SK-N-SH treated with all-trans-retinoic acid at 6 μM for 48 hours (cell line): ENCODE data around the gene FBXO47.

Experiments
- ATAC-seq: fragments of 200-7000 bp; cut with Tn5 transposase; 3 replicates; pipeline ENCODE4 v1.9.1; 2020; ENCODE audit warnings: mild to moderate bottlenecking, moderate library complexity
- CREB5 ChIP-seq: fragments of 250-450 bp; sonication (Bioruptor Pico); IDR thresholded peaks from 2 replicates; pipeline ENCODE4 v1.5.1; 2020; ENCODE audit warnings: low read depth, mild to moderate bottlenecking, moderate library complexity
- CSDC2 ChIP-seq: fragments of 250-450 bp; sonication (Bioruptor Pico); IDR thresholded peaks from 2 replicates; pipeline ENCODE4 v1.5.0; 2020; ENCODE audit warnings: mild to moderate bottlenecking, moderate library complexity
- CSRNP3 ChIP-seq: fragments of 250-450 bp; sonication (Bioruptor Pico); IDR thresholded peaks from 2 replicates; pipeline ENCODE4 v1.5.1; 2021; ENCODE audit warnings: mild to moderate bottlenecking, moderate library complexity
- ESRRG ChIP-seq: fragments of 250-450 bp; sonication (Bioruptor Pico); IDR thresholded peaks from 2 replicates; pipeline ENCODE4 v1.6.1; 2021; ENCODE audit warnings: mild to moderate bottlenecking
- GLIS3 ChIP-seq: fragments of 250-450 bp; sonication (Bioruptor Pico); IDR thresholded peaks from 2 replicates; pipeline ENCODE4 v1.5.0; 2020; ENCODE audit warnings: mild to moderate bottlenecking, moderate library complexity
- ISL1 ChIP-seq: fragments of 250-450 bp; sonication (Bioruptor Pico); IDR thresholded peaks from 2 replicates; pipeline ENCODE4 v2.1.2; 2022; ENCODE audit warnings: mild to moderate bottlenecking, moderate library complexity
- PATZ1 ChIP-seq: fragments of 250-450 bp; sonication (Bioruptor Pico); IDR thresholded peaks from 2 replicates; pipeline ENCODE4 v1.8.0; 2020; ENCODE audit warnings: mild to moderate bottlenecking, moderate library complexity, borderline replicate concordance
- POU6F1 ChIP-seq: fragments of 250-450 bp; sonication (Bioruptor Pico); IDR thresholded peaks from 2 replicates; pipeline ENCODE4 v1.8.0; 2021; ENCODE audit warnings: low read depth, mild to moderate bottlenecking, moderate library complexity, borderline replicate concordance
- PPARA ChIP-seq: fragments of 250-450 bp; sonication (Bioruptor Pico); IDR thresholded peaks from 2 replicates; pipeline ENCODE4 v1.5.0; 2020; ENCODE audit warnings: mild to moderate bottlenecking, borderline replicate concordance
- RARB ChIP-seq: fragments of 250-450 bp; sonication (Bioruptor Pico); IDR thresholded peaks from 2 replicates; pipeline ENCODE4 v1.8.0; 2021; ENCODE audit warnings: mild to moderate bottlenecking, moderate library complexity
- SNAI2 ChIP-seq: fragments of 250-450 bp; sonication (Bioruptor Pico); IDR thresholded peaks from 2 replicates; pipeline ENCODE4 v1.5.0; 2020; ENCODE audit warnings: mild to moderate bottlenecking, moderate library complexity
- TOX ChIP-seq: fragments of 250-450 bp; sonication (Bioruptor Pico); IDR thresholded peaks from 2 replicates; pipeline ENCODE4 v1.8.0; 2021; ENCODE audit warnings: mild to moderate bottlenecking, moderate library complexity, borderline replicate concordance
- TSHZ2 ChIP-seq: fragments of 250-450 bp; sonication (Bioruptor Pico); IDR thresholded peaks from 2 replicates; pipeline ENCODE4 v1.5.0; 2020; ENCODE audit warnings: mild to moderate bottlenecking, moderate library complexity
- ZC3H10 ChIP-seq: fragments of 250-450 bp; sonication (Bioruptor Pico); IDR thresholded peaks from 2 replicates; pipeline ENCODE4 v1.5.1; 2021; ENCODE audit warnings: mild to moderate bottlenecking, moderate library complexity
- ZFP3 ChIP-seq: fragments of 250-450 bp; sonication (Bioruptor Pico); IDR thresholded peaks from 2 replicates; pipeline ENCODE4 v1.5.0; 2020; ENCODE audit warnings: mild to moderate bottlenecking, moderate library complexity
- ZNF565 ChIP-seq: fragments of 450-650 bp; formaldehyde crosslinking; conservative IDR thresholded peaks from 2 replicates; pipeline ENCODE4 v1.5.0; 2020; ENCODE audit warnings: low read depth, mild to moderate bottlenecking, moderate library complexity
- ZNF70 ChIP-seq: fragments of 450-650 bp; formaldehyde crosslinking; IDR thresholded peaks from 2 replicates; pipeline ENCODE4 v1.5.0; 2020; ENCODE audit warnings: mild to moderate bottlenecking, moderate library complexity
- ZNF8 ChIP-seq: fragments of 450-650 bp; formaldehyde crosslinking; IDR thresholded peaks from 2 replicates; pipeline ENCODE4 v1.5.0; 2020; ENCODE audit warnings: mild to moderate bottlenecking, moderate library complexity

Gene FBXO47

GRCh38 chr17:38967290-38967738 lies at the start of gene FBXO47:
Gene FBXO47 (minus strand): TSS chr17:38967403. CDS start chr17:38963025, 4,378 bp downstream.
- TF ChIP-seq CREB5 (CRISPR knock-in tag) (no peak), ISL1 (CRISPR knock-in tag) (no peak), TSHZ2 (CRISPR knock-in tag) (no peak), PATZ1 (CRISPR knock-in tag) (no peak), GLIS3 (CRISPR knock-in tag) (no peak), ZFP3 (no peak)
- ATAC-seq: no peak

- TF ChIP-seq ZNF565 (CRISPR knock-in tag): no peak
- no peak for TF ChIP-seq CREB5 (CRISPR knock-in tag)
- TF ChIP-seq, all 23 proteins: peak for 0
- no peak for ATAC-seq
Measured at GRCh38 chr17:39016193-39017153, 49.3 kb upstream of the FBXO47 start.

GRCh38 chr17:39015546-39015935 lies 48.3 kb upstream of the FBXO47 start:
- no peak for TF ChIP-seq CREB5 (CRISPR knock-in tag)
- no peak for TF ChIP-seq SNAI2 (CRISPR knock-in tag)
- no peak for TF ChIP-seq RARB (CRISPR knock-in tag)
- TF ChIP-seq PPARA (CRISPR knock-in tag): no peak
- TF ChIP-seq CSDC2 (CRISPR knock-in tag): no peak
- TF ChIP-seq TOX (CRISPR knock-in tag): no peak
- TF ChIP-seq ZNF565 (CRISPR knock-in tag): no peak
- no peak for TF ChIP-seq PATZ1 (CRISPR knock-in tag)
- TF ChIP-seq ZNF8 (CRISPR knock-in tag): no peak
- no peak for TF ChIP-seq POU6F1 (CRISPR knock-in tag)
- no peak for TF ChIP-seq ESRRG (CRISPR knock-in tag)
- no peak for TF ChIP-seq ZFP3
- TF ChIP-seq ZC3H10 (CRISPR knock-in tag): no peak
- no peak for TF ChIP-seq ZNF70 (CRISPR knock-in tag)
- no peak for TF ChIP-seq ISL1 (CRISPR knock-in tag)
- TF ChIP-seq CSRNP3: no peak
- no peak for ATAC-seq
